Camera-type eye (tissue), 1 donor: Measurements from ENCODE around the gene OR2A25. TPM values are rescaled to one million over a fixed set of nuclear protein-coding genes. Genes with fewer than 3 reads are reported as not detected.

Experiments used
- total RNA-seq: library from RNA; depleted of rRNA; stranded (reverse); fragments of >200 nt; gene quantifications from one replicate; pipeline ENCODE4 v1.2.3, GENCODE V29; 2014

Gene OR2A25
- total RNA-seq: not detected

GRCh38 chr7:144069511-144069910, at the start of gene OR2A25:
Gene OR2A25, plus strand, starts transcription at chr7:144069811. Its CDS starts 4,409 bp downstream, at chr7:144074220.

GRCh38 chr7:144048648-144049047, 21.0 kb upstream of the OR2A25 start, which contains the start of gene OR2A5:
Gene OR2A5, plus strand, starts transcription at chr7:144048948. Its CDS starts 1,454 bp downstream, at chr7:144050402.

GRCh38 chr7:144085978-144086377, 16.4 kb downstream of the OR2A25 start, which contains the start of gene OR2A12:
Gene OR2A12, plus strand, starts transcription at chr7:144086278. Its CDS starts 8,830 bp downstream, at chr7:144095108.

GRCh38 chr7:144109283-144109682, 39.7 kb downstream of the OR2A25 start, which contains the start of gene OR2A2:
Gene OR2A2, plus strand, starts transcription at chr7:144109583. Its CDS starts 0 bp downstream, at chr7:144109583.

GRCh38 chr7:144122876-144123275, 53.3 kb downstream of the OR2A25 start, which contains the start of gene OR2A14:
Gene OR2A14, plus strand, starts transcription at chr7:144123176. Its CDS starts 5,937 bp downstream, at chr7:144129113.

Other genes starting within 250 kb of the OR2A25 start
- 182 TPM for gene TCAF1, start 167.6 kb upstream of the OR2A25 start, total RNA-seq
- not detected for gene OR2F2, start 134.6 kb upstream of the OR2A25 start, total RNA-seq
- gene OR2F1, start 115.0 kb upstream of the OR2A25 start, total RNA-seq: not detected
- gene OR6B1, start 69.5 kb upstream of the OR2A25 start, total RNA-seq: not detected
- not detected for gene OR2A5, start 20.9 kb upstream of the OR2A25 start, total RNA-seq
- gene OR2A12, start 16.5 kb downstream of the OR2A25 start, total RNA-seq: not detected
- not detected for gene OR2A2, start 39.8 kb downstream of the OR2A25 start, total RNA-seq
- gene OR2A14, start 53.4 kb downstream of the OR2A25 start, total RNA-seq: not detected
- gene CTAGE4, start 113.7 kb downstream of the OR2A25 start, total RNA-seq: 2.7 TPM
- 6.2 TPM for gene ARHGEF35, start 126.0 kb downstream of the OR2A25 start, total RNA-seq
- gene OR2A42, start 169.8 kb downstream of the OR2A25 start, total RNA-seq: 0.16 TPM
- gene OR2A7, start 195.0 kb downstream of the OR2A25 start, total RNA-seq: 5.7 TPM
- gene CTAGE8, start 199.5 kb downstream of the OR2A25 start, total RNA-seq: 1.0 TPM
- 0.44 TPM for gene OR2A1, start 242.6 kb downstream of the OR2A25 start, total RNA-seq